ENCODE data around the gene C1orf167.

- TF ChIP-seq, protein P1, sequence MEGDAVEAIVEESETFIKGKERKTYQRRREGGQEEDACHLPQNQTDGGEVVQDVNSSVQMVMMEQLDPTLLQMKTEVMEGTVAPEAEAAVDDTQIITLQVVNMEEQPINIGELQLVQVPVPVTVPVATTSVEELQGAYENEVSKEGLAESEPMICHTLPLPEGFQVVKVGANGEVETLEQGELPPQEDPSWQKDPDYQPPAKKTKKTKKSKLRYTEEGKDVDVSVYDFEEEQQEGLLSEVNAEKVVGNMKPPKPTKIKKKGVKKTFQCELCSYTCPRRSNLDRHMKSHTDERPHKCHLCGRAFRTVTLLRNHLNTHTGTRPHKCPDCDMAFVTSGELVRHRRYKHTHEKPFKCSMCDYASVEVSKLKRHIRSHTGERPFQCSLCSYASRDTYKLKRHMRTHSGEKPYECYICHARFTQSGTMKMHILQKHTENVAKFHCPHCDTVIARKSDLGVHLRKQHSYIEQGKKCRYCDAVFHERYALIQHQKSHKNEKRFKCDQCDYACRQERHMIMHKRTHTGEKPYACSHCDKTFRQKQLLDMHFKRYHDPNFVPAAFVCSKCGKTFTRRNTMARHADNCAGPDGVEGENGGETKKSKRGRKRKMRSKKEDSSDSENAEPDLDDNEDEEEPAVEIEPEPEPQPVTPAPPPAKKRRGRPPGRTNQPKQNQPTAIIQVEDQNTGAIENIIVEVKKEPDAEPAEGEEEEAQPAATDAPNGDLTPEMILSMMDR (IDR thresholded peaks at IDR 0.05) = no peak
- TF ChIP-seq POLR2A (IDR thresholded peaks at IDR 0.05) = no peak
- TF ChIP-seq EP300 (IDR thresholded peaks at IDR 0.05) = no peak
Measured at GRCh38 chr1:11729498-11730428, 32.2 kb upstream of the C1orf167 start.
